Endothelial cell of umbilical vein (primary cell): ENCODE data around the gene MRPL55.

Source experiments
- EZH2 ChIP-seq: IDR thresholded peaks from 2 replicates; pipeline ENCODE4 v1.6.1; 2012; ENCODE audit warnings: borderline replicate concordance, low read depth, mild to moderate bottlenecking, moderate library complexity, low read length, inconsistent platforms; ENCODE audit not compliant: severe bottlenecking
- POLR2A ChIP-seq: IDR thresholded peaks from 2 replicates; pipeline ENCODE4 v1.6.1; 2012; ENCODE audit warnings: low read depth, mild to moderate bottlenecking, control low read depth, low read length
- POLR2AphosphoS5 ChIP-seq: IDR thresholded peaks from 2 replicates; pipeline ENCODE4 v1.6.1; 2012; ENCODE audit warnings: low read depth, mild to moderate bottlenecking, control low read depth, low read length, moderate library complexity; ENCODE audit not compliant: insufficient read depth
- TF ChIP-seq, protein P1 (sequence below), 2 donors: IDR thresholded peaks; 1 replicate in 1 of 2; 2 replicates in 1 of 2; pipeline ENCODE4 v1.5.1; 2011; ENCODE audit warnings: low read length in 2 of 2, mild to moderate bottlenecking in 2 of 2, moderate library complexity in 2 of 2, control low read depth in 1 of 2, inconsistent platforms in 1 of 2, low read depth in 1 of 2; ENCODE audit not compliant: insufficient read depth in 1 of 2; ENCODE audit errors: extremely low read depth in 1 of 2

DNA sequence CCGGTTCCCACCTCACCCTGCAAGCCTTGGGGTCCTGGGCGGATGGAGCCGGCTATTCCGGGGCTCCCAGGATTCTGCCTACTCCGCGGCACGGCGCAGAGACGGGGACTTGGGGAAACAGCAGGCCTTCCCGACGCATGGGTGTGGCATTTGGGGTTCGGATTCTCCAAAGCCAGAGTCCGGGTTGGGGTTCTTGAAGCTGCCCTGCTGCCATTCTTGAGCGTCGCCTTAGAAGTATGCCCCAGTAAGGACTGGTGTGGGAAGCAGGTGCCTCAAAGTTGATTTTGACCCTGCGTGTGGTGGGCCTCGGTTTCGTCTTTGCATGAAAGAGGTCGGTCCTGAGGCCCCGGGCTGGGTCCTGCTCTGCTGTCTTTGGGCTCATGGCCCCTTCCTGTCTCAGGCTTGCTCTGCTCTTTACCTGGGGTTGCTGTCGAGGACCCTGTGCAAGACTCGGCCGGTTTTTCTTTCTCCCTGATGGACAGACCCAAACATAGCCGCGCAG is 31.7 kb upstream of the MRPL55 start:
- TF ChIP-seq, protein P1, sequence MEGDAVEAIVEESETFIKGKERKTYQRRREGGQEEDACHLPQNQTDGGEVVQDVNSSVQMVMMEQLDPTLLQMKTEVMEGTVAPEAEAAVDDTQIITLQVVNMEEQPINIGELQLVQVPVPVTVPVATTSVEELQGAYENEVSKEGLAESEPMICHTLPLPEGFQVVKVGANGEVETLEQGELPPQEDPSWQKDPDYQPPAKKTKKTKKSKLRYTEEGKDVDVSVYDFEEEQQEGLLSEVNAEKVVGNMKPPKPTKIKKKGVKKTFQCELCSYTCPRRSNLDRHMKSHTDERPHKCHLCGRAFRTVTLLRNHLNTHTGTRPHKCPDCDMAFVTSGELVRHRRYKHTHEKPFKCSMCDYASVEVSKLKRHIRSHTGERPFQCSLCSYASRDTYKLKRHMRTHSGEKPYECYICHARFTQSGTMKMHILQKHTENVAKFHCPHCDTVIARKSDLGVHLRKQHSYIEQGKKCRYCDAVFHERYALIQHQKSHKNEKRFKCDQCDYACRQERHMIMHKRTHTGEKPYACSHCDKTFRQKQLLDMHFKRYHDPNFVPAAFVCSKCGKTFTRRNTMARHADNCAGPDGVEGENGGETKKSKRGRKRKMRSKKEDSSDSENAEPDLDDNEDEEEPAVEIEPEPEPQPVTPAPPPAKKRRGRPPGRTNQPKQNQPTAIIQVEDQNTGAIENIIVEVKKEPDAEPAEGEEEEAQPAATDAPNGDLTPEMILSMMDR (IDR thresholded peaks at IDR 0.05; ENCODE audit: extremely low read depth in 1 of 2, insufficient read depth in 1 of 2, low read depth in 1 of 2, low read length in 2 of 2) = no peak
- no peak for TF ChIP-seq EZH2
- TF ChIP-seq POLR2AphosphoS5 = no peak
- no peak for TF ChIP-seq POLR2A
